Endodermal cell (in vitro differentiated cells): Measurements from ENCODE around the gene UPB1. TPM values are rescaled to one million over a fixed set of nuclear protein-coding genes. Genes with fewer than 3 reads are reported as not detected.

Experiments
- DNase-seq: peaks from one replicate; pipeline ENCODE4 v3.0.0-alpha.2; 2017
- H3K27ac ChIP-seq: 2 replicates; pipeline ENCODE4 v1.5.1; 2013; ENCODE audit warnings: mild to moderate bottlenecking, low read depth, low read length, moderate library complexity
- H3K27me3 ChIP-seq: 2 replicates; pipeline ENCODE4 v1.6.1; 2013; ENCODE audit warnings: mild to moderate bottlenecking, low read length, moderate library complexity; ENCODE audit not compliant: insufficient read depth, control insufficient read depth, poor library complexity, severe bottlenecking
- H3K36me3 ChIP-seq: 2 replicates; pipeline ENCODE4 v1.7.0; 2013; ENCODE audit warnings: mild to moderate bottlenecking, low read length, moderate library complexity; ENCODE audit not compliant: control insufficient read depth, insufficient read depth
- H3K4me1 ChIP-seq: one replicate; pipeline ENCODE4 v1.7.0; 2013; ENCODE audit warnings: low read length; ENCODE audit not compliant: control insufficient read depth, insufficient read depth
- H3K4me3 ChIP-seq: 2 replicates; pipeline ENCODE4 v1.5.1; 2013; ENCODE audit warnings: mild to moderate bottlenecking, low read length, moderate library complexity
- H3K9ac ChIP-seq: 2 replicates; pipeline ENCODE4 v1.6.1; 2013; ENCODE audit warnings: mild to moderate bottlenecking, low read length, moderate library complexity; ENCODE audit not compliant: poor library complexity, severe bottlenecking; ENCODE audit errors: extremely low read depth
- H3K9me3 ChIP-seq: 2 replicates; pipeline ENCODE4 v1.6.1; 2013; ENCODE audit warnings: mild to moderate bottlenecking, low read length, moderate library complexity; ENCODE audit not compliant: control insufficient read depth
- H3K27ac Mint-ChIP-seq: 2 replicates; pipeline ENCODE4 v1.8.0; 2020; ENCODE audit warnings: mixed read lengths
- H3K27me3 Mint-ChIP-seq: 2 replicates; pipeline ENCODE4 v1.8.0; 2021; ENCODE audit warnings: mild to moderate bottlenecking, mixed read lengths; ENCODE audit not compliant: insufficient read depth
- H3K36me3 Mint-ChIP-seq: 2 replicates; pipeline ENCODE4 v1.8.0; 2020; ENCODE audit warnings: low read depth, mixed read lengths
- H3K4me1 Mint-ChIP-seq: 2 replicates; pipeline ENCODE4 v1.8.0; 2020; ENCODE audit warnings: mixed read lengths
- H3K4me3 Mint-ChIP-seq: 2 replicates; pipeline ENCODE4 v1.8.0; 2020; ENCODE audit warnings: mild to moderate bottlenecking, moderate library complexity, mixed read lengths
- H3K9me3 Mint-ChIP-seq: 2 replicates; pipeline ENCODE4 v1.8.0; 2020; ENCODE audit warnings: mild to moderate bottlenecking, mixed read lengths
- CTCF ChIP-seq: fragments of 200-600 bp; sonication (generic); conservative IDR thresholded peaks from 2 replicates; pipeline ENCODE4 v1.5.0; 2021; ENCODE audit warnings: antibody characterized with exemption, mild to moderate bottlenecking
- WGBS, 2 experiments: methylation state at CpG; one replicate each; pipeline versions ENCODE4 v1.1.5 to v1.1.7; 2013; ENCODE audit warnings: missing lambda C conversion rate in 2 of 2, mixed read lengths in 1 of 2; ENCODE audit not compliant: insufficient coverage in 1 of 2, insufficient read length in 1 of 2; 5-methylcytosine and 5-hydroxymethylcytosine counted together
- total RNA-seq, 2 donors: library from RNA; stranded (reverse); fragmentation: NEBNext Ultra II Directional in 1 of 2; extraction: Animal tissue kit (Norgen Biotek cat#: 25700) in 1 of 2; gene quantifications; 2 replicates in 1 of 2; 3 replicates in 1 of 2; pipeline ENCODE4 v1.2.1, GENCODE V29; 2021

Gene UPB1
- total RNA-seq, 2 donors from 2014 or later, result 0.40 TPM; not detected in 1

- TF ChIP-seq CTCF, result no peak
- peaks cover 58% of the 10 kb centered on the region for H3K4me1 Mint-ChIP-seq
- no peak overlapping the region for H3K27ac Mint-ChIP-seq
- H3K27me3 ChIP-seq, result peaks cover 18% of the 10 kb centered on the region
- no peaks in the 10 kb centered on the region for H3K9me3 ChIP-seq
- WGBS, 2 experiments, result 97 to 100% methylated on average over 1 to 2 of the region's 2 CpGs
- no peak overlapping the region for H3K9ac ChIP-seq
- peaks cover 33% of the 10 kb centered on the region for H3K4me1 ChIP-seq
- H3K4me3 ChIP-seq, result no peak overlapping the region
- DNase-seq, result no peak
- no peaks in the 10 kb centered on the region for H3K36me3 ChIP-seq
- no peaks in the 10 kb centered on the region for H3K9me3 Mint-ChIP-seq
- H3K27me3 Mint-ChIP-seq, result peaks cover 9% of the 10 kb centered on the region
- H3K36me3 Mint-ChIP-seq, result no peaks in the 10 kb centered on the region
- no peak overlapping the region for H3K4me3 Mint-ChIP-seq
- no peak overlapping the region for H3K27ac ChIP-seq
Observed at GRCh38 chr22:24504540-24504939, 9.4 kb downstream of the UPB1 start.

GRCh38 chr22:24504956-24505736 is 10.0 kb downstream of the UPB1 start:
- H3K36me3 ChIP-seq, result no peaks in the 10 kb centered on the region
- H3K4me1 ChIP-seq, result peaks cover 33% of the 10 kb centered on the region
- H3K9me3 Mint-ChIP-seq, result no peaks in the 10 kb centered on the region
- no peak overlapping the region for H3K27ac Mint-ChIP-seq
- no peak overlapping the region for H3K9ac ChIP-seq
- H3K36me3 Mint-ChIP-seq, result no peaks in the 10 kb centered on the region
- H3K4me3 Mint-ChIP-seq, result no peak overlapping the region
- no peak overlapping the region for H3K27ac ChIP-seq
- DNase-seq, result no peak
- peaks cover 3% of the 10 kb centered on the region for H3K27me3 Mint-ChIP-seq
- H3K4me3 ChIP-seq, result no peak overlapping the region
- TF ChIP-seq CTCF, result no peak
- H3K4me1 Mint-ChIP-seq, result peaks cover 58% of the 10 kb centered on the region
- no peaks in the 10 kb centered on the region for H3K9me3 ChIP-seq
- WGBS, 2 experiments, result 78 to 91% methylated on average over 1 to 2 of the region's 3 CpGs
- H3K27me3 ChIP-seq, result peaks cover 11% of the 10 kb centered on the region

GRCh38 chr22:24506802-24507438 is 11.8 kb downstream of the UPB1 start:
- WGBS, 2 experiments, result 60 to 62% methylated on average over 4 to 5 of the region's 6 CpGs
- H3K27me3 Mint-ChIP-seq, result no peaks in the 10 kb centered on the region

More at GRCh38 chr22:24506802-24507438, 11.8 kb downstream of the UPB1 start:
- Histone ChIP-seq H3K4me1 (peaks cover 24% of the 10 kb centered on the region), H3K4me3 (no peak overlapping the region), H3K9ac (no peak overlapping the region), H3K27me3 (peaks cover 11% of the 10 kb centered on the region), H3K36me3 (no peaks in the 10 kb centered on the region), H3K9me3 (no peaks in the 10 kb centered on the region), H3K27ac (no peak overlapping the region)
- peak overlapping the region; percentile 27 for H3K4me3 Mint-ChIP-seq
- no peaks in the 10 kb centered on the region for H3K9me3 Mint-ChIP-seq
- H3K4me1 Mint-ChIP-seq, result peaks cover 55% of the 10 kb centered on the region
- peak overlapping the region; percentile 77 for H3K27ac Mint-ChIP-seq
- peak; percentile 68 for DNase-seq
- no peak for TF ChIP-seq CTCF
- H3K36me3 Mint-ChIP-seq, result no peaks in the 10 kb centered on the region
